NCI-H1436 treated with DMSO at 0.1 percent for 48 hours (cell line): Measurements from ENCODE around the gene MRPS34.
A peak's percentile ranks its signal among the peaks of the same experiment; 100 is the strongest.

Experiments used
- DNase-seq: peaks from one replicate; lab custom pipeline; 2025; lab: John Stamatoyannopoulos, UW

Gene MRPS34

GRCh38 chr16:1794221-1794871 is 21.4 kb upstream of the MRPS34 start:
- no peak for DNase-seq

- no peak for DNase-seq
Observed at GRCh38 chr16:1793578-1794220, 20.8 kb upstream of the MRPS34 start, which contains the start of gene IGFALS. Gene IGFALS, minus strand, starts transcription at chr16:1793705. Its CDS starts 53 bp downstream, at chr16:1793652.

- no peak for DNase-seq
Observed at GRCh38 chr16:1792836-1793577, 20.1 kb upstream of the MRPS34 start.

DNA sequence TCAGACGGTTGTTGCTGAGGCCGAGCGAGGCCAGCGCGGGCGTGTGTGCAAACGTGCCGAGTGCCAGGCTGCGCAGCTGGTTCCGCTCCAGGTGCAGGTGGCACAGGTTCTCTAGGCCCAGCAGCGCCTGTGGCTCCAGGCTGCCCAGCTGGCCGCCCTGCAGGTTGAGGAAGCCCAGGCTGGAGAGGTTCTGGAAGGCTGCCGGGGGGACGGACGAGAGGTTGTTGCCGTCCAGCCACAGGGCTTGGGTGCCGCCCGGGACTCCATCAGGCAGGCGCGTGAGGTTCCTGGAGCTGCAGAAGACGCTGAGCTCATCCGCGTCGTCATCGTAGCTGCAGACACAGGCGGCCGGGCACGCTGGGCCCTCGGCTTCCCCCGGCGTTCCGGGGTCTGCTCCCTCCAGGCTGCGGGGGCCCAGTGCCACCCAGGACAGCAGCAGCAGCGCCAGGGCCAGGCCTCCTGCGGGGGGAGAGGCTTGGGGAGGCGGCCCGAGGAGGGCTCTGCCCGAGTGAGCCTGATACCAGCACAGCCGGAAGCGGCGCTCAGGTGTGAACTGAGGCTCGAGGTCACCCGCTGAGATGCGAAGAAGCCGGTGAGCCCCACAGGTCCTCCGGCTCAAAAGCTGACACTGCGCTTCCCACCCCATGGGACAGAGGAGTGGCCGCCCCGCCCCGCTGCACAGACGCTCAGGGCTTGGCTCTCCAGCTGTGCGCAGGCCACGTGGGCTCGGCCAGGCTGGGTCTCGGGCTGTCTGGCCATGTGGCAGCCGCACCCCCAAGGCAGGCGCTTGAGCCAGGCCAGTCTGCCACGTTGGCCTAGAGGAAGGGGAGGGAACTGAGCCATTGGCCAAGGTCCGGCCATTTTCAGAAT is 19.2 kb upstream of the MRPS34 start:
- DNase-seq, result no peak

DNA sequence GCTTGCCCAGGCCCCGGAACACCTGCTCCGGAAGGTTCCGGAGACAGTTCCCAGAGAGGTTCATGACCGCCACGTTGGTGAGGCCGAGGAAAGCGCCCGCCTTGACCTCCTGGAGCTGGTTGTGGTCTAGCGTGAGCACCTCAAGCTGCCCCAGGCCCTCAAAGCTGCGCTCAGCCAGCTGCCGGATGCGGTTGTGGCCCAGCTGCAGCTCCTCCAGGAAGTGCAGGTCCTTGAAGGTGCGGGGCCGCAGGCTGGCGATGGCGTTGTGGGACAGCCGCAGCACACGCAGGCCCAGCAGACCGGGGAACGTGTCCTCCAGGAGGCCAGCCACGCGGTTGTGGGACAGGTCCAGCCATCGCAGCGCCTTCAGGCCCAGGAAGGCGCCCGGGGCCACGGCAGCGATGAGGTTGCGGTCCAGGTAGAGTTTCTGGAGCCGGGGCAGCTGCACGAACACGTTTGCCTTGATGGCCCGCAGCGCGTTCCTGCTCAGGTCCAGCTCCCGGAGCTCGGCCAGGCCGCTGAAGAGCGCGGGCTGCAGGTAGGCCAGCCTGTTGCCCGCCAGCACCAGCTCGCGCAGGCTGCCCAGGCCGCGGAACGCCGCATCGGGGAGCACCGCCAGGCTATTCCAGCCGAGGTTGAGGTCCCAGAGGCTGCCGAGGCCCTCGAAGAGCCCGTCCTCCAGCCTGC is 18.5 kb upstream of the MRPS34 start:
- no peak for DNase-seq

GRCh38 chr16:1790611-1791255 is 17.8 kb upstream of the MRPS34 start:
- no peak for DNase-seq

DNA sequence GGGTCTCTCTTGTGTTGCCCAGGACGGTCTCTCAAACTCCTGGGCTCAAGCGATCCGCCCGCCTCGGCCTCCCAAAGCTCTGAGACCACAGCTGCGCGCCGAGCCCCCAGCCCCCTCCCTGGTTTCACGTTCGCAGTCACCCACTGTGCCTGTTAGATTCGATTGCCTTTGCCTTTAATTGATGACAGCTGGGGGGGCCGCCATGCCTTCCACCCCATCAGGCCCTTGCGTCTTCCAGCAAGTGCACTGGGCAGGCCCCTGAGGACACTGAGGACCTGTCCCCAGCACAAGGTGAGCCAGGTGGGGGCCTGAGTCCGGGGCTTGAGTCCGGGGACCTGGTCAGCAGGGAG is 17.3 kb upstream of the MRPS34 start:
- DNase-seq, result no peak

- DNase-seq, result no peak
Observed at GRCh38 chr16:1789643-1790045, 16.7 kb upstream of the MRPS34 start.

DNA sequence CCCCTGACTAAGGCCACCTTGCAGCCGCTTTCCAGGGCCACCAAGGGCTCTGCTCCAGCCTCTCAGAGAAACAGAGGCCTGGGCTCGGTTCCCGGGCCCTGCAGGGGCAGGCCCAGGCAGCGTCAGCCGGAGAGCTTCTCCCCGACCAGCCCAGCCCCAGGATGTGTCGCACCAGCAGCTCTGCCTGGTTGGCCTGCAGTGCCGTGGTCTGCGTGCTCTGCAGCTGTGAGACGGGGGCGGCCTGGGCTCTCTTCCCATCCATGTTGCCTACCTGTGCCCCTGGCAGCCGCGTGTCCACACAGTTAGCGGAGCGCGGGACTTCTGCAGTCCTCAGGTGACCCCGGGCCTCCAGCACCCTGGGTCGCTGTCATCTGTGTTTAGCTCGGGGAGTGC is 15.8 kb upstream of the MRPS34 start:
- no peak for DNase-seq

DNA sequence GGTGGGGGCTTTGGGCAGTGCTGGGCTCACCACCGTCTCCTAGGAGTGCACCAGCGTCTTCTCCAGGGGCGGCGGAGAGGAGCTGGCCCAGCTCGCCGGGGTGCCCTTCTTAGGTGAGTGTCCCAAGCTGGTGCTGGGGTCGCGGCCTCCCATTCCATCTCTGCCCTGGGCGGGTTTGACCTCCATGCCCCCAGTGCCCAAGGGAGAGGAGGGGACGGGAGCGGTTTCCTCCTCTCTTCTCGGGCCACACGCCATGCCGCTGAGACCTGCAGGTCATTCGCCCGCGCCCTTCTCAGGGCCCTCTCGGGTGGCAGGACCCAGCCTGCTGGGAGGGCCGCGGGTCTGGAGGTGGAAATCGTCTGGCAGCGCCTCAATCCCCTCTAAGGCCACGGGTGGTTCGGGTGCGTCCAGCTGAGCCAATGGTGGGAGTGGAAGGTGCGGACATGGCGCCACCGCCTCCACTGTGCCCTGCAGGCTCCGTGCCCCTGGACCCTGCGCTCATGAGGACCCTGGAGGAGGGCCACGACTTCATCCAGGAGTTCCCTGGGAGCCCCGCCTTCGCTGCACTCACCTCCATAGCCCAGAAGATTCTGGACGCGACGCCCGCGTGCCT is 15.3 kb upstream of the MRPS34 start:
- no peak for DNase-seq

- DNase-seq, result no peak
Observed at GRCh38 chr16:1787322-1788094, 14.6 kb upstream of the MRPS34 start.

GRCh38 chr16:1787056-1787321 is 14.1 kb upstream of the MRPS34 start:
- DNase-seq, result no peak

GRCh38 chr16:1786242-1787055 is 13.5 kb upstream of the MRPS34 start:
- no peak for DNase-seq

- no peak for DNase-seq
Observed at GRCh38 chr16:1785846-1786170, 12.9 kb upstream of the MRPS34 start.

DNA sequence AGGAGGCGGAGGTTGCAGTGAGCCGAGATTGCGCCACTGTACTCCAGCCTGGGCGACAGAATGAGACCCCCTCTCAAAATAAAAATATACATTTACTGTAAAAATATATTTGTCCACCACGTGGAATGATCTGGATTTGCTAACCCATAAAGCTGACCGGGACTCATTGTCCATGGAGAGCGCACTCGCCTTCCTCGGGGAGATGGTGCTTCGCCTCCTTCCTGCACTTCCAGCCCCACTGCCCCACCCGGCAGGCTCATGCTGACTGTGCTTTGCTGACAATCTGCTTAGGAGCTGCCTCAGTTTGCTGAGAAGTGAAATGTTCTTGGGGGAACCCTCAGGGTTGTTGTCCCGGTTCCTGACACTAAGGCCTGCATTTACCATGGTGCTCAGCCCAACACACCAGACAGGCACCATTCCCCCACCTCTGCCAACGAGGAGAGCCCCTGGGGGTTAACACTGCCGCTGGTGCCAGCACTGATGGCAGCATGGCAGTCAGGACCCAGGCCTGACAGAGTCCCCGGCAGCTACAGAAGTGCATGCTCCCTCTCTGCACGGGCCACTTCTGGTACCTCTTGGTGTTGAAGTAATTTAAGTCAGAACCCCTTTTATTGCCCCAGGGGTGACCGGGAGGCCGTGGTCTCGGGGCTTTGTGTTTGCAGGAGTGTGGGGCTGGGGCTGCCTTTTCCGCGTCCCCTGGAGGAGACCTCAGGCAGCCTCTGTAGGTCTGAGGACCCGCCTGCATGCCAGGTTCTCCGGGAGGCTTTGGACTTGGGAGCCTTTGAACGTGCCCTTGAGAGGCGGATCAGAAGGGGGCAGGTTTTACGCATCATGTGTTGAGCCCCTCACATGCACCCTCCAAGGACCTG is 12.3 kb upstream of the MRPS34 start:
- no peak for DNase-seq

DNA sequence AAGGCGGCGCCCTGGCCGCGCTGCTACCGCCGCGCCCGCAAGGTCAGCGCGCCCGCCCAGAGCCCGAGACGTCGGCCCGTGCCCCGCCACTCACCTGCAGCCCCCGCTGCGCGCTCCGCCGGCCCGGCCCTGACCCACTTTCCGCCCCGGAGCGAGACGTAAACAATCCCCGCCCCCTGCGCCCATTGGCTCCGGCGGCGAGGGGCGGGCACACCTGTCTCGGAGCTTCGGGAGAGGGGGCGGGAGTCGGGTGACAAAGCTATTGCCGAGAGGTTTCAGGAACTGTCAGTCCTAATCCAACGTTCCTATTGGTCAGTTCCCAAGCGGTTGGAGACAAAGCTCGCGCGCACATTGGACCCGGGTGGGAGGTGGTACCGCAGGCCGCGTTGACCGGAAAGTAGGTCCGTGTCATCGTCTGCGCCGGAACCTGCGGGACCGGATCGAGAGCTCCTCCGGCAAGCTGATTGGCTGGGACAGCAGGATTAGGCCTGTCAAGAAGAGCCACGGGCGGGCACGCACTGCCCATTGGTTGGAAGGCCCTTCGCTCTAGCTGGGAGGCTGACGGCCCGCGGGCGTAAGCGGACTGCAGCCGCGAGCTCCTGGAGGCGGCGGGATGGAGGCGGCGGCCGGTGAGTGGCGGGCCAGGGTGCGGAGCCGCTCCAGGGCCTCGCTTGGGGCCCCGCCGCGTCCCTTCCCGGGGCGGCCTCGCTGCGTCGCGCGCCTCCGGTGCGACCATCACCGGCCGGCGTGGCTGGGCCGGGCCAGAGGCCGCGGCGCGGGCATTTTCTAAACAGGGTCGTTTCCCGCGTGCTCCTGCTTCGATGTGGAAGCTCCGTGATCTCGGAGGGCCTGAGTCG is 9.7 kb upstream of the MRPS34 start, which contains the start of the genes NUBP2 and SPSB3:
TSS of gene NUBP2 (plus strand) at position 553 of the 857 bp plus-strand sequence. CDS start at position 614, 61 bp downstream.
TSS of gene SPSB3 (minus strand) at position 164 of the 857 bp plus-strand sequence. CDS start 1,088 bp downstream, outside the sequence.
- DNase-seq, result peak; percentile 97

- no peak for DNase-seq
Observed at GRCh38 chr16:1781758-1782407, 8.9 kb upstream of the MRPS34 start.
